ENCODE measurements around the gene CGB2.
"Not testable (repeated sequence)": the region's sequence is repeated elsewhere in the genome, so short reads cannot be mapped to it uniquely, and the experiment has no call there.

Gene CGB2

DNA sequence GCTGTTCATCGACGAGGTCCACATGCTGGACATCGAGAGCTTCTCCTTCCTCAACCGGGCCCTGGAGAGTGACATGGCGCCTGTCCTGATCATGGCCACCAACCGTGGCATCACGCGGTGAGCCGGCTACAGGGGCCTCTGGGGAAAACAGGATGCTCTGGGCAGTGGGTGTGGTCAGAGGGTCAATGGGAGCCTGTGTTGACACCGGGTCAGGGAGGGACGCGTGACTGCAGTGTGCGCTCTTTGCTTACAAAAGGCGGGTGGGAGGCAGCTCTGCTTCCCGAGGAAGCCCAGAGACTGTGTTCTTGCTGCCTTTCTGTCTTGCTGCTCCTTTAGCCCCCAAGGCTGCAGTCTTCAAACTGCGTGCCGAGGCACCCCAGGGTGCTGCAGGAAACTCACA is 20.5 kb upstream of the CGB2 start:
- DNase-seq, result no peak

GRCh38 chr19:49014123-49014869 is 17.4 kb upstream of the CGB2 start:
- DNase-seq, result no peak

GRCh38 chr19:49014870-49015255 is 16.8 kb upstream of the CGB2 start:
- no peak for DNase-seq

- DNase-seq, result no peak
Observed at GRCh38 chr19:49016067-49016839, 15.4 kb upstream of the CGB2 start.

GRCh38 chr19:49017041-49017665 is 14.5 kb upstream of the CGB2 start, which contains the start of gene LHB:
LHB (minus strand) TSS chr19:49017091; CDS start chr19:49017081, 10 bp downstream.
- no peak for DNase-seq

DNA sequence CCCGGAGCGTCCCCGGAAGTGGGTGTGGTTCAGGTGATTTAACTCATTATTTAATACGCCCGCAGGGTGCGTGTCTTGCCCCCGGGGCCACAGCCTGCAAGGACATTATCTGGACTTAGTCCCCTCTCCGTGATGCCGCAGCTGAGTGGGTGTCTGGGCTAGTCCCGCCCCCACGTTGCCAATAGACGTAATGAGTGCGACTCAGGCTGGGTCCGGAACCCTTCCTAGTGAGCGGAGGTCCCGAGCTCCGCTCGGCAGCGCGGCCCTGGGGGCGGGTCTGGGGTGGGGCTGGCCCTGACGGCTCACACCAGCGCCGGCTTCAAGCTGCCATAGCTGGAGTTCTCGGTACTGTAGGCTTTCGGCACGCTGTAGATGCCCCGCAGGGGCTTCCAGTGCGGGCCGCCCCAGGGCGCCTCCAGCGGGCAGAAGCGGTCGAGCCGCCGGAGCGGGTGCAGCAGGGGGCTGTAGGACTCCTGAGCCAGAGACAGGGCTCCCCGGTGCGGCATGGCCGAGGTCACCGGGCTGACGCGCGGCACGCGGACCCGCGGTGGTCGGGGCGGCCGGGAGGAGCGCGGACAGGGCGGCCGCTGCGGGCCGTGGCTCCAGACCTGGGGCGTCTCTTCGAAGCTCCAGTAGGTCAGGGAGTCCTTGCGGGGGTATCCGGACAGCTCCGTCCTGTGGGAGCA is 13.9 kb upstream of the CGB2 start:
- DNase-seq, result peak; percentile 84

GRCh38 chr19:49018388-49019241 is 13.1 kb upstream of the CGB2 start:
- DNase-seq, result peak; percentile 67

DNA sequence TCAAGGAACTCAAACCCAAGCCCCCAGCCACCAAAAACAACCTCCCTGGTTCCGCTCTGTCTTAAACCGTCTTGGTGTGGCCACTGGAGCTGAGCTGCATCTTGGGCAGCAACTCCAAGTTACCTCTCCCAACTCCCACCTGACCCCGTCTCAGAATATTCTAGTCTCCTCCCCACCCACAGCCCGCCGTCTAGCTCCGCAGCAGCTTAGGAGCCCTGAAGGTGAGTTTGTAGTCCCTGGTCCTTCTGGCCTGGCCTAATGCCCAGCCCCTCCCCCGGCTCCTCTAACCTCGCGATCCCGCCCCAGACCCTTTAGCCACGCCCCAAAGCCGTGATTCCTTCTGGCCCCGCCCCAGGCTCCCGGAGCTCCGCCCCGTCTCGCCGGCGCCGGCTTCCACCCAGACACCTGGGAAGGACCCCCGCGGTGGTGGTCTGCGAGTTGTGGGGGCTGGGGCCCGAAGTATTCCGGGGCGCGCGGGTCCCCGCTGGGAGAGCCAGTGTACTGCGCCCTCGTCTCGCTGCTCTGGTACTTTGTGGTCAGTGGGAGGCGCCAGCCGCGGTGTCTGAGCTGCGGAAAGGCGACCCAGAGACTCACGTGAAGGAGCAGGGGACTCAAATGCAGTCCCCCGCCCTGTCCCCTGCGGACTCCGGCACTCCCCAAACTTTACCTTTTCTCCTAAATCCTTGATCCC is 12.3 kb upstream of the CGB2 start:
- peak; percentile 85 for DNase-seq

DNA sequence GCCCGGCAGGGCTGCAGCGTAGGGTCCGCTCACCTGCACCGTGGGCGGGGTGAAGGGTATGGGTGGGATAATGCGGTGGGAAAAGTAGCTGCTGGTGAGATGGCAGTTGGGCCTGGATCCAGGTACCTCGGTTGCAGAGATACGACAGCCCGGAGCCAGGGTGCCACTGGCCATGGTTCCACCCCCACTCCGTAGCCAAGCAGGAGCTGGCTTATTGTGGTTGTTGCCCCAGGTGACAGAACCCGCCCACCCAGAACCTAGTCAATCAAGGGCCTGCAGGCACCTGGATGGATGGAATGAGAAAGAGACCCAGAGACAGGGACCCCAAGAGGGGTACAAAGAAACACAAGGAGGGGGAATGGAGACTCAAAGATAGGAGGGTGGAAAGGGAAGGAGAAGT is 11.3 kb upstream of the CGB2 start:
- DNase-seq, result no peak

GRCh38 chr19:49020931-49021895 is 10.5 kb upstream of the CGB2 start:
- no peak for DNase-seq

- DNase-seq, result no peak
Observed at GRCh38 chr19:49022116-49022515, 9.6 kb upstream of the CGB2 start.

GRCh38 chr19:49024233-49024632 is 7.5 kb upstream of the CGB2 start, which contains the start of gene CGB3:
CGB3 (minus strand) TSS chr19:49024333; CDS start chr19:49023971, 362 bp downstream.
- DNase-seq, result not testable (repeated sequence)

DNA sequence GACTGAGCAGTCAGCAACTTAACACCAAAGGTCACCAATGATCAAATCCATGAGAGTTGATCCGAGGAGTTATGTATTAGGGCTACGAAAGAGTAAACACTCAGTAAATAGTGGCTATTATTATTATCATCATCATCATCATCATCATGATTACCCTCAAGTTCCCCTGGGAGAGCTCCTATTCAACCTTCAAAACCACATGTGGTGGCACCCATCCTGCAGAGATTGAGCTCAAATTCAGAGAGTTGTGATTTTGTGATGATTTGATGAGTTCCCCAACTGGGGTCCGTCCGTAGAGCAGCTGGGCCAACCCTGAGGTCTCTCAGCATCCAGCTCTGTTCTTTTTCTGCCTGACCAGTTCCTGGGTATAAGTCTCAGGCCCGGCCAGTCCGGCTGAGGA is 6.6 kb upstream of the CGB2 start:
- not testable (repeated sequence) for DNase-seq

DNA sequence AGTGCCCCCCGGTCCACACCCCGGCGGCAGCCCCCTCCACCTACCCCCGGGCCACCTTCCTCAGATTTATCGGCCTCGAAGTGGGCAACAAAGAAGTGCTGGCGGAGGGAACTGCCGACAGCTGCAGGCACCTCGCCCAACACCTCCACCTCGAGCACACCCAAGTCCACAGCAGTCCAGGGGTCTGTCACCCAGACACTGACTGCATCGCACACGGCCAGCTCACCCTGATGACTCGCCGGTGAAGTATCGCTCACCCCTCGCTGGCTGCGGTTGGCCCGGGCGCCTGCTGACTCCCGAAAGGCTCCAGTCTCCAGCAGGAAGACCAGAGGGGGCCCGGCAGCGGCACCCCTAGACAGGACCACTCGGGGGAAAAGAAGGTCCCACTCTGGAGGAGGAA is 6.1 kb upstream of the CGB2 start:
- not testable (repeated sequence) for DNase-seq

- DNase-seq, result not testable (repeated sequence)
Observed at GRCh38 chr19:49028686-49029085, 3.0 kb upstream of the CGB2 start.

DNA sequence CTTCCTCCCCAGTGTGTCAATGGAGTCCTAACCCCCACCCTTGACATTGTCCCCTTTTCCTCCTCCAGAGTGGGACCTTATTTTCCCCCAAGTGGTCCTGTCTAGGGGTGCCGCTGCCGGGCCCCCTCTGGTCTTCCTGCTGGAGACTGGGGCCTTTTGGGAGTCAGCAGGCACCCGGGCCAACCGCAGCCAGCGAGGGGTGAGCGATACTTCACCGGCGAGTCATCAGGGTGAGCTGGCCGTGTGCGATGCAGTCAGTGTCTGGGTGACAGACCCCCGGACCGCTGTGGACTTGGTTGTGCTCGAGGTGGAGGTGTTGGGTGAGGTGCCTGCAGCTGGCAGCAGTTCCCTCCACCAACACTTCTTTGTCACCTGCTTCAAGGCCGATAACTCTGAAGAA is 1.9 kb upstream of the CGB2 start:
- not testable (repeated sequence) for DNase-seq

- not testable (repeated sequence) for DNase-seq
Observed at GRCh38 chr19:49030323-49030722, 1.4 kb upstream of the CGB2 start.

DNA sequence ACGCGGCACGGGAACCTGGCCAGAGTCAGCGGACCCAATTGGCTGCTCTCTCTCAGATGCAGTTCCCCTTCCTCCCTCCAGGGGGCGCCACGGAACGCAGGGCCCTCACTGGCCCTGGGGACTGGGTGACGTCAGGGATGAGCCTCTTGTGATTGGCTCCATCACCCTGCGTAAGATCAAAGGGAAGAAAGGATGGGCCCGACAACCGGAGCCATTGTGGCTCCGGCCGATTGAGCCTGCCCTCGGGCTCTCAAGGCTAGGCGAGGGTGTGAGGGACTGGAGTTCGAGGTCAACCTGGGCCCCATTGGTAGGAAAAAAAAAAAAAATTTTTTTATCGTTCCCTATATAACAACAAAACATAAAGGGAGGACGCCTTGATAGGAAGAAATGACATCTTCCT is 5.1 kb downstream of the CGB2 start, which contains the start of gene CGB1:
CGB1 (minus strand) TSS at position 81 of the 400 bp plus-strand sequence. CDS start 184 bp downstream, outside the sequence.
- peak; percentile 83 for DNase-seq

DNA sequence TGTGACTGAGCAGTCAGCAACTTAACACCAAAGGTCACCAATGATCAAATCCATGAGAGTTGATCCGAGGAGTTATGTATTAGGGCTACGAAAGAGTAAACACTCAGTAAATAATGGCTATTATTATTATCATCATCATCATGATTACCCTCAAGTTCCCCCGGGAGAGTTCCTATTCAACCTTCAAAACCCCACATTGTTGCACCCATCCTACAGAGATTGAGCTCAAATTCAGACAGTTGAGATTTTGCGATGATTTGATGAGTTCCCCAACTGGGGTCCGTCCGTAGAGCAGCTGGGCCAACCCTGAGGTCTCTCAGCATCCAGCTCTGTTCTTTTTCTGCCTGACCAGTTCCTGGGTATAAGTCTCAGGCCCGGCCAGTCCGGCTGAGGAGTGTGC is 6.4 kb downstream of the CGB2 start:
- DNase-seq, result not testable (repeated sequence)

All from activated CD8-positive, alpha-beta memory T cell treated with anti-CD3 and anti-CD28 coated beads, Interleukin-2, amount 50 U/mL, for 48 hours (primary cell).